ENCODE results near the gene NRF1.

Gene NRF1

GRCh38 chr7:129686063-129686462 lies 74.5 kb downstream of the NRF1 start:
- DNase-seq: no peak

- no peak for DNase-seq
Measured at GRCh38 chr7:129688503-129689222, 77.1 kb downstream of the NRF1 start.

- DNase-seq: no peak
Measured at GRCh38 chr7:129689995-129690581, 78.6 kb downstream of the NRF1 start.

- no peak for DNase-seq
Measured at GRCh38 chr7:129690701-129691100, 79.2 kb downstream of the NRF1 start.

GRCh38 chr7:129698516-129699418 lies 87.2 kb downstream of the NRF1 start:
- DNase-seq: no peak

- no peak for DNase-seq
Measured at GRCh38 chr7:129702316-129702715, 90.8 kb downstream of the NRF1 start.

GRCh38 chr7:129702761-129703338 lies 91.3 kb downstream of the NRF1 start:
- DNase-seq: no peak

- no peak for DNase-seq
Measured at GRCh38 chr7:129703751-129704150, 92.2 kb downstream of the NRF1 start.

GRCh38 chr7:129707910-129708499 lies 96.5 kb downstream of the NRF1 start:
- DNase-seq: no peak

GRCh38 chr7:129713544-129713943 lies 102.0 kb downstream of the NRF1 start:
- no peak for DNase-seq

GRCh38 chr7:129714514-129715063 lies 103.1 kb downstream of the NRF1 start:
- DNase-seq: no peak

- no peak for DNase-seq
Measured at GRCh38 chr7:129719980-129720732, 108.6 kb downstream of the NRF1 start.

- no peak for DNase-seq
Measured at GRCh38 chr7:129721068-129721467, 109.5 kb downstream of the NRF1 start.

GRCh38 chr7:129723679-129724078 lies 112.2 kb downstream of the NRF1 start:
- no peak for DNase-seq

GRCh38 chr7:129724796-129725195 lies 113.3 kb downstream of the NRF1 start:
- no peak for DNase-seq

GRCh38 chr7:129728875-129729467 lies 117.5 kb downstream of the NRF1 start:
- no peak for DNase-seq

GRCh38 chr7:129729511-129729910 lies 118.0 kb downstream of the NRF1 start:
- no peak for DNase-seq

GRCh38 chr7:129730159-129730558 lies 118.6 kb downstream of the NRF1 start:
- no peak for DNase-seq

GRCh38 chr7:129734400-129734799 lies 122.9 kb downstream of the NRF1 start:
- DNase-seq: no peak

GRCh38 chr7:129739427-129739826 lies 127.9 kb downstream of the NRF1 start:
- DNase-seq: no peak

Data from effector CD4-positive, alpha-beta T cell (primary cell).